ENCODE results near the gene IRS4.
A peak's percentile ranks its signal among the peaks of the same experiment; 100 is the strongest.

IRS4 gene

GRCh38 chrX:108736509-108737479 is at the start of gene IRS4:
IRS4 (minus strand) TSS chrX:108736563.
- peak; percentile 2 for DNase-seq

- no peak for DNase-seq
These were observed 36.2 kb upstream of the IRS4 start for GRCh38 chrX:108772549-108772948.

- no peak for DNase-seq
These were observed 27.2 kb upstream of the IRS4 start for GRCh38 chrX:108763559-108763958.

DNA sequence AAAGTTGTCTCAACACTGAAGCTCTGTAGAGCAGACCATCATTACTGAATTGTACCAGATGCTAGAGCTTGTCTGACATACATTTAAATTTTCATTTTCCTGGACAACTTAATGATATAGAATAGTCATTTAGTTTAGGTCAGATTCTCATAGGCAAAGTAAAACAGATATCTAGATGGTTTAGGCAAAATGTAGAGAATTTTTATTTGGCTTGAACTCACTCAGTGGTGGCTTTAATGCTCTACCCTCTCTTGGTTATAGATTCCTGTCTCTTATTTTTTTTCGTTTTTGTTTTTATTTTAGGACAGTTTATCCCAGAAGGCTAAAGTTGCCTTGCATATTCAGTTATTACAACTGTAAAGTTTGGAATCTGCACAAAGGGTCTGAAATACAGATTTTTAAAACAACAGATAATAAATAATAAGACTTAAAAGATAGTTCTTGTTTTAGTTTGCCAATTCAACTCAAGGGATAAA is 4.0 kb upstream of the IRS4 start:
- no peak for DNase-seq

GRCh38 chrX:108737754-108738153 is 1.4 kb upstream of the IRS4 start:
- DNase-seq = no peak

DNA sequence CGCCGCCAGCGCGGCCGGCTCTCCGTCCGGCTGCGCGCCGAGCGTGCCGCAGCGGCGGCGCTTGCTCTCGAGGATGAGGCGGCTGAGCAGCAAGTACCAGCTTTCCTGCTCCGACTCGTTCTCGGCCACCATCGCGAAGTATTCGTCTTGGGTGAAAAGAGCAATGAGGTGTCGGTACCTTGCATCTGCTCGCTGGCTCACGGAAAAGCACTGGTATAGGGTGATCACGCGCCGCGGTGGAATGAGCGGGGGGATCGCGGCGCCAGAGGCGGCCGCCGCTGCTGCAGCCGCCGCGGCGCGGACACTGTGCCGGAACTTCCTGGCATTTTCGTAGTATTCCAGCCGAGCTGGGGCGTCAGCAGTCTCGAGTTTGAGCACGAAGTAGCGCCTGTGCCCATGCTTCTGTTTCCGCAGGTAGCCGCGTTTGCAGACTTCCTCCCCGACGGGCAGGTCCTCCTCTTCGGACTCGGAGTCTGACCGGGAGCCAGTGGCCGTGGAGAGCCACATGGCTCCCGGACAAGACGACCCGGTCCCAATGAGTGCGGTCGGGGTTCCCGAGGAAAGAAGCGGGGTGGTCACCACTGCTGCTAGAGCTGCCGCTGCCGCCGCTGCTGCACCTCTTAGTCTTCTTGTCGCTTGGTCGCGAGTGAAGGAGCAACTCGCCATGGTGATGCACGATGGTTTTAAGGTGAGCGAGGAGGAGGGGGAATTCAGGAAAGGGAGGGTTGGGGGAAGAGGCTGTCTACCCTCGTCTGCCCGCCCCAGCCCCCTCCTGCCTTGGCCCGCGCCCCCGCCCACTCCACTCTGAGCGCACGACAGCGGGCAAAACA is 469 bp downstream of the IRS4 start:
- DNase-seq = no peak

GRCh38 chrX:108735091-108735678 is 1.2 kb downstream of the IRS4 start:
- DNase-seq = peak; percentile 16

DNA sequence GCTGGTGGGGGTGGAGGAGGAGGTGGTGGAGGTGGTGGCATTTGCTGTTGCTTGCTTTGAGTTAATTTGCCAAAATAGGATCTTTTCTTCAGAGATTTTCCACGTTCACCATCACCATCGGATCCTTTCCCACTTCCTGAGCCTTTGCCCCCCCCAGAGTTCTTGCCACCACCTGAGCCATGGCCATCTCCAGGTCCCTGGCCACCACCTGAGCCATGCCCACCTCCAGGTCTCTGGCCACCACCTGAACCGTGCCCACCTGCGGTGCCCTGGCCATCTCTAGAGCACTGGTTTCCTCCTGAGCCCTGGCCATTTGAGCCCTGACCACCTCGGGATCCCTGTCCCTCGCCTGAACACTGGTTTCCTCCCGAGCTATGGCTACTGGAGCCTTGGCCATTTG is 1.9 kb downstream of the IRS4 start:
- DNase-seq = no peak

GRCh38 chrX:108732630-108733321 is 3.6 kb downstream of the IRS4 start:
- no peak for DNase-seq

- no peak for DNase-seq
These were observed 5.2 kb downstream of the IRS4 start for GRCh38 chrX:108731153-108731552.

DNA sequence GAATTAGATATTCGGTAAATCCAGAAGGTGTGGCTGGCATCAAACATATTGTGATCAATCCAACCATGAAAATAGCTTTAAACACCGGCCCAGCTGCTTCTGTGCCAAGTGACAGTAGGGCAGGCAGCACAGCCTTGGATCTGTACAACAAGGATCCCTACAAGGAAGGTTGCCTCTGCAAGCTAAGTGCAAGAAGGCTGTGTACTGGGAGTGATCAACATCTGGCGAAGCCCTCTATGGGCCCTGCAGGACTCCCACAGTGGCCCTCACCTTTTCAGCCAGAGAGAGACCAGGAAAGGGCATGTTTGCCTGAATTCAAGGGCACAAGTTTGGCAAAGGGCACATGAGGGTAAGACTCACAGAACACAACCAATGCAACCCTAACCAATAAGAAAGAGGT is 9.6 kb downstream of the IRS4 start:
- DNase-seq = no peak

DNA sequence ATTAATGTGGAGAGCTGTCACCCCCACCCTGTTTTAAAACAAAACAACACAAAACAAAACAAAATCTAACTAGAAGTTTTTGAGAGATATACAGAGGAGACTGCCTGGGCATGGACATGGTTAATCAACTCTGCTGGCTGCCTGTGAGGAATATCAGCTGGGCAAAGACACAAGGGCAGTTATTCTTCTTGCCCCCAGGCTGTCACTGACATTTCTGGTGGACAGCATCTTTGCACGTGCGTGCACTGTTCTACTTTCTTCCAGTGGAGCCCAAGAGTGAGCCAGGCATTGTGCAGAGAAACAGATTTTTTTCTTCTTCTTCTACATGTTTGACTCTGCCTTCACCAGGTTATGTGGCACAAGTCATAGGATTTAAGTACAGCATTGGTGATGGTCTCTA is 13.8 kb downstream of the IRS4 start:
- DNase-seq = no peak

GRCh38 chrX:108712886-108713285 is 23.5 kb downstream of the IRS4 start:
- DNase-seq = no peak

GRCh38 chrX:108704839-108705238 is 31.5 kb downstream of the IRS4 start:
- no peak for DNase-seq

GRCh38 chrX:108702530-108702929 is 33.8 kb downstream of the IRS4 start:
- DNase-seq = no peak

GRCh38 chrX:108701633-108702032 is 34.7 kb downstream of the IRS4 start:
- DNase-seq = no peak

- DNase-seq = no peak
These were observed 37.0 kb downstream of the IRS4 start for GRCh38 chrX:108699368-108699767.

GRCh38 chrX:108696690-108697089 is 39.7 kb downstream of the IRS4 start:
- no peak for DNase-seq

Data from activated CD4-positive, alpha-beta T cell treated with anti-CD3 and anti-CD28 coated beads for 48 hours (primary cell).